HG02678 (cell line): ENCODE results near the gene PGAM4.
"Not testable (repeated sequence)": the region's sequence is repeated elsewhere in the genome, so short reads cannot be mapped to it uniquely, and the experiment has no call there.

Experiments used
- ATAC-seq: cut with Tn5 transposase; IDR thresholded peaks from one replicate; pipeline ENCODE4 v1.9.1; 2021; ENCODE audit warnings: mild to moderate bottlenecking, moderate library complexity; ENCODE audit not compliant: unreplicated experiment

Gene PGAM4

DNA sequence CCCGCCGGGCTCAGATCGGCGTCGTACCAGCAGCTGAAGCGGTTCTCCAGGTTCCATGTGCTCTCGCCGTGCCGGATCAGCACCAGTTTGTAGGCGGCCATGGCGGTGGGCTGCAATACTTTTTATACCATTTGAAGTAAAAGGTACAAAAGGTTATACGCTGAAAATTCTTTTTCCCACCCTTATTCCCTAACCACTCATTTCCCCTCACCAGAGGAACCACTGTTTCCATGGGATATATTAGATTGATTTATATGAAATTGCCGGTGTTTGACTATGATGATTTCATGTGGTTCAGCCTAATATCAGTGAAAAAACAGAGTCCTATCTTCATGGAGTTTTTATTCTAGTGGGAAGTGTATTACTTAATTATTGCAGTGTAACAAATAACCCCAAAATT, at the start of gene PGAM4:
Gene PGAM4 (minus strand): TSS at position 101 of the 400 bp plus-strand sequence. CDS start 0 bp downstream, at position 101.
- ATAC-seq, result no peak

DNA sequence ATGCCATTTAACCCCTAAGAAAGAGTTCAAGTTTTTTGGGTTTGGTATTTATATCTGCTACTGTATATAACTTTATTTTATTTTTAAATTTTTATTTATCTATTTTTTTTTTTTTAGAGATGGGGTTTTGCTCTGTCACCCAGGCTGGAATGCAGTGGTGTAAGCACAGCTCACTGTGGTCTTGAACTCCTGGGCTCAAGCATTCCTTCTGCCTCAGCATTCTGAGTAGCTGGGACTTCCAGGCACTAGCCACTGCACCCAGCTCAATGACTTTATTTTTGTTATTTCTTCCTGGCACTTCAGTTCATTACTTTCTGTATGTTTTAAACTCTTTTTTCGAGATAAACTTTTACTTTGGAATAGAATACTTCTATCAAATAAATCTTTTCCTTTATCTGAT, 42.4 kb upstream of the PGAM4 start:
- no peak for ATAC-seq

DNA sequence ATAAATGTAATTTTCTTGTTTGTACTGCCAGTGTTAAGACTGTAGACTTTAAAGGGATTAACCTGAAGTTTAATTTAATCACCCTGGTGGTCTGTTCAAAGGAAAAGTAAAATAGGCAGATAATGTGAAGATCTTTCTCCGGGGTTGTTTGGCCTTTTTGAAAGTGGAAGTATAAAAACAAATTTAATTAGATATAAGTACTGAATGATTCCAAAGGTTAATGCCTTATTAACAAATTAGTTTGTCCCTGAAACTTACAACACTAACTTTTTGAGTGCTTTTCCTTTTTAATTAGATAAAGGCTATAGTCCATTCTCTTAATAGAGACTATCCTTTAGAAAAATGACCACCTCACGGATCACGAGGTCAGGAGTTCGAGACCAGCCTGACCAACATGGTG, 10.4 kb upstream of the PGAM4 start:
- ATAC-seq, result no peak

DNA sequence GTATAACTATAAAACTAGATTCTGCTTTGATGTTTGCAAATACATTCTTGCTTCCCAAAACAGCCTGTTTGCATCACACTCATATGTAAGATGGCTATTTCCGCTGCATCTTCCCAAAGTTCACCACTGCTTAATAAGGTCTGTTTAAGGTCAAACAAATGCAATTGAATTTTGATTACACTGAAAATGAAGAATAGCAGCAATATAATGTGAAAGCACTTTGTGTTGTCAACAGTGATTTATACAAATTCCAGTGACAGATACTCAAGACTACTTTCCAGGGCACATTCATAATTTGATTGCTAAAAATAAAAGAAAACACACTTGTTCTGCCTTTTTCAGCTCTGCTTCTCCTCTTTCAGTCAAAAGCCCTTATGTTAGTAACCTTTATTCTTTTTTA, 8.1 kb upstream of the PGAM4 start:
- no peak for ATAC-seq

DNA sequence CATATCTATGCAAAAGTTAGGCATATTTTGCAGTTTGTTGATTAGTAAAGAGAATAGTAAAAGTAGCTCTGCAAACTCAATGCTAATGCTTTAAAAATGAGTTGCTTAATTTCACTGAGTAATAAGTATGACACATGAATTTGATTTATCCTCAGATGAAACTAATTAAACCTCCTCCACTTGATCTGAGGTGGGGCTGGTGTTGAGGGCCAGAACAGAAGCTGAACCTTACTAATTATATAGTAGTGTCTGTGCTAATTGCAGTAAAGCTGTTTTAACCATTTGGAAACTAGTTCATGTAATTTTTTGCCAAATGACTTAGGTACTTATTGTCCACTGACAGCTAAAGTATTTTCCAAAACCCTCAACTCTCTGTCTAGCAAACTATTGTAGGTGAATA, 7.7 kb upstream of the PGAM4 start:
- no peak for ATAC-seq

DNA sequence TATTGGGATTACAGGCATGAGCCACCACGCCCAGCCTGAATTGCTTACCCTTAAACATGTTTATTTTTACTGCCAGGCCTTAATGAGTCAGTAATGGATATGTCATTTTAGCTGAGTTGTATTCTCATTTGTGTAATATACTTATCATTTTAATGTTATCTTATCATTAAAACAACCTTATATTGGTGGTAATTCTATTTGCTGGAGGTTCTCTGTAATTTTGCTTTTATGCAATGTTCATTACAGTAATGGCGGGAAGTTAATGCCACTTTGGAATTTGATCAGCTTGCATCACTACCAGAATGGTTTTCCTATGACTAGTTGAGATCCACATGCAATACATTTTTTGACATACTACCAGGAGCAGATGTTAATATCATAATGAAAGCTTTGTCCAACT, 6.3 kb upstream of the PGAM4 start:
- ATAC-seq, result no peak

DNA sequence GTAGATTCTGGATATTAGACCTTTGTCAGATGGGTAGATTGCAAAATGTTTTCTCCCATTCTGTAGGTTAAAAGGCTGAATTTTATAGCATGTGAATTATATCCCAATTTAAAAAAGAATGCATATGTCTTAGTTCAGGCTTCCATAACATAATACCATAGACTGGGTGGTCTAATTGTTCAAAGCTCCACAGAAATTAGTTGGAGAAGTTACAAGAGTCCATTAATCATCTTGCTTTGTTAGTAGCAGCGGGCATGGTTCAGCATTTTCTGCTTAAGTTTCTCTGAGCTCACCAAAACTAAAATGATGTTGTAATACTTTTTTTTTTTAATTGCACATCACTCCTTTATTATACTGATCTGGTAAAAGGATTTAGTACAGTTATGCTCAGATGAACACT, 1.8 kb downstream of the PGAM4 start:
- ATAC-seq, result no peak

DNA sequence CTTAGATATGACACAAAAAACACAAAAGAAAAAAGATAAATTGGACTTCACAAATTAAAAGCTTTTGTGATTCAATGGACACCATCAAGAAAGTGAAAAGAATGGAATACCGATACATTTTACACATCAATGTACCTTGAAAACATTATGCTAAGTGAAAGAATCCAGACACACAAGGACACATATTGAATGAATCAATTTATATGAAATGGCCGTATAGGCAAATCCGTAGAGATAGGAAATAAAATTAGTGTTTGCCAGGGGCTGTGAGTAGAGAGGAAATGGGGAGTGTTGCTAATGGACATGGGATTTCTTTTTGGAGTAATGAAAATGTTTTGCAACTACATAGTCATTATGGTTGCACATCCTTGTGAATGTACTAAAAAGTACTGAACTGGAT, 3.1 kb downstream of the PGAM4 start:
- ATAC-seq, result no peak

DNA sequence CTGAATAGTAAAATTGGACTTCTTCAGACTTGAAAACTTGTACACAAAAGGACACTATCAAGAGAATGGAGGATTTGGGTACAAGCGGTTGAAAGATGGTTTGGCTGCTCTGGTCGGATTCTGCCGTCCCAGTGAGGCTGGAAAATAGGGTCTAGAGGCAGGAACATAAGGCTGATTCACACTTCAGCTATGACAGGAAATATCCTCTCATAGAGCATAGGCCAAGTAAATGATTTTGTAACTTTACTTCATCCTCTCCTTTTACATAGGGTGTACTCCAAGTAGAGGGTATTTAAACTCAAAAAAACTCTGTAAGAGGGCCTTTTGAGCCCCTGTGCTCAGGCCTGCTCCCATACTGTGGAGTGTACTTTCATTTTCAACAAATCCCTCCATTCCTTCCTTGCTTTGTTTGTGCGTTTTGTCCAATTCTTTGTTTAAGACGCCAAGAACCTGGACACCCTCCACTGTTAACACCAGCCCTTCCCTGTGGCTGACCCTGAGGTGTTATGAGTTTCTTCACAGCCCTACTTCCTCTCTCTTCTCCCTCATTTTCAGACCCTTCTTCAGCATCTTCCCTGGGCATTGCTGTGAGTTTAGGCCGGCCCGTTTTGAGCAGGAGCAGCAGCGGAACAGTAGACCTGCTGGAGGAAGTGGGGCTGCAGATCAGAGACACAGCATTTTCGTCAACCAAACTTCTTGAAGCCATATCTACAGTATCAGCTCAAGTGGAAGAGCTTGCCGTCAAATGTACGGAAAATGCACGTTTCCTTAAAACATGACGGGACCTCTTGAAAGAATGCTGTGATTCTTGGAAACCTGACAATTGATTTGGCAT, 7.2 kb downstream of the PGAM4 start:
- peak; percentile 72 for ATAC-seq

DNA sequence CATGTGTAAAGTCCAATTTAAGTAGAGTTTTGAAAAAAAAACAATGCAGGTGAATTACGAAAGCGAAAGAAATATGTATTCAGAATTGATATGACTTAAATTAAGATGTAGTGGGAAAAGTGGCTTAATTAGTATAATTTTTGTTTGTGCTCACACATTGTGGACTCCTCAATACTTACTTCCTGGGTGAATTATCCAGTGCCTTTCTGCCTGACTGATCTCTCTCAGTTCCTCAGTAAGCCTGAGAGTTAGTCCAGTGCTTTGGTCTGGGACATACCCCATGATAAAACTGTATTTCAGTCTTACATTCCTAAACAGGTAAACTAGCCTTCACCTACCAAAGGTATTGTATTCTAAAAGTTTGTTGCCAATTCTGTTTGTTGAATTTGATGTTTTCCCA, 8.4 kb downstream of the PGAM4 start:
- no peak for ATAC-seq

DNA sequence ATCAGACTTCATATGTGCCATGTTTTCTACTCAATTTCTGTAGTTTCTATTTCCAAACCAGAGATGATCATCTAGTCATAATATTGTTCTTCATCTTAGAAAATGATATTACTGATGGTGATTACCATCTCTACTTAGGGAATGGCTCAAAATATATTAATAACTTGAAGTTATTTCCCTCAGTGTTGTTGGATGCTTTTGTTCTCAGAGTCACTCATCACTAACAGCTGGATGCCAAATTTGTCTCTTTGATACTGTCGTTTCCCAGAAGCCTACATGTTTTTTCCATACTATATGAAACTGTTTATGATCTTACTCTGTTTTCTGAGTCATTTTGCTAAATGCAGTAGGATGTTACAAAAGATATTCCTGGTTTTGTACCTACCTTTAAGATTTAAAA, 8.9 kb downstream of the PGAM4 start:
- ATAC-seq, result no peak

DNA sequence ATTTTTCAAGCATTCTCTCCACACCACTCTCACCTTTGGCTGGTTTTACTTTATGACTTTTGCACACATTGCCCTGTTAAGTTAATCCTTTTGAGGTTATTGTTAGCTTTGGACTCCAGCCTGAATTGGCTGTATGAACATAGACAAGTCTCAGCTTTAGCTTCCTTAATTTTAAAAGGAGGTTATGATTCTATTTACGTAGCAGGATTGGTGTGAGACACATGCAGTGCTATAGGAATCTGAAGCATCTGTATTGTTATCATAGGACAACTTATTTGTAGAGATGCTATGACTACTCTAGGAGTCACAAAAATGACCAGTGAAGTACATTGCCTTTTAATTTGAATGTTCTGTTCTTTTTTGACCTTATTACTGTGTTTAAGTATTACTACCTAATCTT, 15.7 kb downstream of the PGAM4 start:
- ATAC-seq, result no peak

DNA sequence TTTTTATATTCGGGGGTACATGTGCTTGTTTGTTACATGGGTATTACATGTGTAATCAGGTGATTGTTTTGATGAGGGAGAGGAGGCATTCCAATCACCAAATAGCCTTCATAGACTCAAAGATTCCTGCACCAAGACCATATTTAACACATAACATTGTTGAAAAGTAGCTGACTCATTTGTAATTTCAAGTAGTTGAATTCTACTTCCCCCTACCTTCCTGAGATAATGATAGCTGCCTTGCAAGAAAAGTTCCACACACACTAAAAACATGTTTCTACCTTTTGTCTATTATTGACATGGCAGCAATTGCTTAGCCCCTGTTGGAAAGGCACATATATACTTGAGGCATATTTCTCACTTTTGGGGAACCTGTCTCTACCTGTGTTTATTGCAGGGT, 16.1 kb downstream of the PGAM4 start:
- no peak for ATAC-seq

DNA sequence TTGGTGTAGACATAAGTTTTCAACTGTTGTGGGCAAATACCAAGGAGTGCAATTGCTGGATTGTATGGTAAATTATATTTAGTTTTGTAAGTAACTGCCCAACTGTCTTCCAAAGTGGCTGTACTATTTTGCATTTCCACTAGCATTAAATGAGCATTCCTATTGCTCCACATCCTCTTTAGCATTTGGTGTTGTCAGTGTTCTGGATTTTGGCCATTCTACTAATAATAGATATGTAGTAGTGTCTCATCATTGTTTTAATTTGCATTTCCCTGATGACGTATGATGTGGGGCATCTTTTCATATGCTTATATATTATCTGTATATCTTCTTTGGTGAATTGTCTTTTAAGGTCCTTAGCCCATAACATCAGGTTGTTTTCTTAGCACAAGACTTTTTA, 17.3 kb downstream of the PGAM4 start:
- ATAC-seq, result no peak

DNA sequence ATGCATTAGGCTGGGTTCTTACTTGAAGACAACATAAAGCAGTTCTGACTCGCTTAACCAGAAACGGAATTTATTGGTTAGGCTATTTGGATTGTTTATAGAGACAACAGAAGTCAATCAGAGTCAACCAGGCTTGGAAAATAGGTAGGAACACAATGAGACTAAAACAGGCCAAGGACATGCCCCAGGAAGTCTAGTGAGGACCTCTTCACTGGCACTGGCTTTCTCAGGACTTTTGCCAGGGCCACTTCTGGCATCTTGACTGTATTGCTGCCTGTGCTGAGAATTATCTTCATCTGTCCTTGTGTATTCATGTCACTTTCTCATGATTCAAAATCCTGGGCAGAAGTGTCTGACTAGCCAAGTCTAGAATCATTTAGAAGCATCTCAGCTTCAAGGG, 19.6 kb downstream of the PGAM4 start:
- ATAC-seq, result no peak

DNA sequence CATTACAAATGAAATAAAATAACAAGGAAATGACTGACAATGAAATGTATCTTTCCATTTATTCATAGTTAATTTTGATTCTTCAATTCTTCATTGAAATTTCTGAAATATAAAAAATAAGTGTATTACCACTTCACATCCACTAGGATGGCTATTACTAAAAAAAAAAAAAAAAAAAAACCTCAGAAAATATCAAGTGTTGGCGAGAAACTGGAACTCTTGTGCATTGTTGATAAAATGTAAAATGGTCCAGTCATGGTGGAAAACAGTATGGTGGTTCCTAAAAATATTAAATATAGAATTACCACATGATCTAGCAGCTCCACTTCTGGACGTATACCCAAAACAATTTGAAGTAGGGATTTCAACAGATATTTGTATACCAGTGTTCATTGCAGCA, 22.9 kb downstream of the PGAM4 start:
- no peak for ATAC-seq

DNA sequence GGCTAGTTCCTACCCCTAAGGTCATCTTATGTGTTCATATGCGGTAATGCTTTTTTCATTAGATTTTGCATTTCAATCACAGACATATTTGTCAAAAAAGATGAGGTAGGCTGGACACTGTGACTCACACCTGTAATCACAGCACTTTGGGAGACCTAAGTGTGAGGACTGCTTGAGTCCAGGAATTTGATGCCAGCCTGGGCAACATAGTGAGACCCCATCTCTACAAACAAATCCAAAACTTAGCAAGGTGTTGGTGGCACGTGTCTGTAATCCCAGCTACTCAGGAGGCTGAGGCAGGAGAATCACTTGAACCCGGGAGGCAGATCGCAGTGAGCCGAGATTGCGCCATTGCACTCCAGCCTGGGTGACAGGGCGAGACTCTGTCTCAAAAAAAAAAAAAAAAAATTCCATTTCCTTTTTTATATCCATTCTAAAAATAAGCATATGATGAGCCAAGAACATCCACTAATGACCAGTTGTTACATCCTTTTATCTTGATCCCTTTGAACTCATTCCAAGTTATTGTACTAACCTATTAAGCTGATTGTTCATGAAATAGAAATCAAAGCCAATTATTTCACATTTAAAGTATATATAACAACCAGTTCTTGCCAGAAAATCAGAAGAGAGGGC, 23.4 kb downstream of the PGAM4 start:
- no peak for ATAC-seq

DNA sequence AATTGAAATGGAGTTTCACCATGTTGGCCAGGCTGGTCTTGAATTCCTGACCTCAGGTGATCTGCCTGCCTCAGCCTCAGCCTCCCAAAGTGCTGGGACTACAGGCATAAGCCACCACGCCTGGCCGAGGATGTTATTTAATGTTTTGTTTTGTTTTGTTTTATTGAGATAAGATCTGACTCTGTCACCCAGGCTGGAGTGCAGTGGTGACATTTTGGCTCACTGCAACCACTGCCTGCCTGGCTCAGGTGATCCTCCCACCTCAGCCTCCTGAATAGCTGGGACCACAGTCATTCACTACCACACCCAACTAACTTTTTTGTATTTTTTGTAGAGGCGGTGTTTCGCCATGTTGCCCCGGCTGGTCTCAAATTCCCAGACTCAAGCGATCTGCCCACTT, 24.4 kb downstream of the PGAM4 start:
- ATAC-seq, result not testable (repeated sequence)

DNA sequence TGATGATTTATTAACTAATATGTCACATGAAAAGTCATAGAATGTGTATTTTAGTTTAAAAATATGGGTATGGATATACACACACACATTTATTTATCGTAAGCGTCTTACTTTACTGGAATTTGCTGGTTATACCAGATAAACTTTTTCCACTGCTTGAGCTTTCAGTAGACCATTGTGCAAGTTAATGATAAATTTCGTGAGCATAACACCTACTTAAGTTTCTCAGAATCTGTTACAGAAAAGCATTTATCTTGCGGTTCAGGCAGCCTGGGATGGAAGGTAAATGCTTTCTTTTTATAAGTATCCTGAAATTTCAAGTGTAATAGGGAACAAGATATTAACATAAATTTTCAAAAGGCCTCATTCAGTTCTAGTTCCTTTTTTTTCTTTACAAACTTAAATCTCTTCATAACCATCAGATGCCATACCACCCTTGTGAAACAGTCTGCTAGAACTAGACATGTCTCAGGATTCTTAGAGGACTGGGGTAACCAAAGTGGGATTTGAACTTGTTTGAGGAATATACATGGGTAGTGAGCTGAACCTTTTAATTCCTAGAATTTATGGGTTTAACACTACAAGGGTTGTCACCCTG, 31.3 kb downstream of the PGAM4 start:
- ATAC-seq, result no peak

DNA sequence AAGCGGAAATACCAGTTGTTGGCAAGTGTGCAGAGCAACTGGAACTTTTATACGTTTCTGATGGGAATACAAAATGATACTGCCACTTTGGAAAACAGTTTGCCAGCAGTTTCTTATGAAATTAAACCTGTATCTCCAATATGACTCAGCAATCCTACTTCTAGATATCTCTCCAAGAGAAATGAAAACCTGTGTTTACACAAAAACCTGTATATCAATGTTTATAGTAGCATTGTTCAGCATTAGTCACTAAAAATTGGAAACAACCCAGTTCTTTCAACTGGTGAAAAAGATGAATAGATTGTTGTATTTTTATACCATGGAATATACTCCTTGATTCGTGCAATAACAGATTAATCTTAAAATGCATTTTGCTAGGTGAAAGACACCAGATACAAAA, 32.1 kb downstream of the PGAM4 start:
- ATAC-seq, result no peak

DNA sequence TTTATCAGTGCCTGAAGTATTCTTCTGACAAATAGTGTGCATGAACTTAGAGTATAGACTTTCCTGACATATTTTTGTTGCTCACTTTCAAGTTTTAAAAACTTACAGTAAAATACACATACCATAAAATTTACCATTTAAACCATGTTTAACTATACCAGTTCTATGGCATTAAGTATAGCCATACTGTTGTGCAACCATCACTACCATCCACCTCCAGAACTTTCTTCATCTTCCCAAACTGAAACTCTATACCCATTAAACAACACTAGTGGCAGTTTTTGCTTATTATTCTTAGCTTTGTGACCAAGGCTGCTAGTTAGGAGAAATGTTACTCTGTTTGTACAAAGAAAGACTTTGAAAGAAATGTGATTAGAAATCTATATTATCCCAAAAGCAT, 33.1 kb downstream of the PGAM4 start:
- ATAC-seq, result no peak

DNA sequence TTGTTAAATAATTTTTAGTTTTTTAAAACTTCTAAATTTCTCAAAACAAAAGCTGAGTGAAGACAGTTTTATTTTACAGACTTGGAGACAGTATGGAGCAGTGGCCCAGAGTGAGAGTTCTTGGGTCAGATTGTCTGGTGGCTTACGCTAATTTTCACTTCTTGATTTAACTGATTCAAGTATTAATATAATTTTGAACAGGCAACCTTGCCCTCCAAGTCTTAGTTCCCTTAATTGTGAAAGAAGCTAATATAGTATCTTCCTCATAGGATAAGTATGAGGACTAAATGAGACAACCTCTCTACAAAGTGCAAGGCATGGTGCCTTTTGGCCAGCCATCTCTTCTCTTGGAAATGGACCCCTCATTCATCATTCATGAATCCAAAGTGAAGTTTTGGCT, 33.6 kb downstream of the PGAM4 start:
- ATAC-seq, result no peak
